GM12875 (cell line): ENCODE results near the gene TMEM233.
"Not testable (repeated sequence)": the region's sequence is repeated elsewhere in the genome, so short reads cannot be mapped to it uniquely, and the experiment has no call there.

Source experiments
- H3K4me3 ChIP-seq: one replicate; pipeline ENCODE4 v1.5.1; 2011; ENCODE audit warnings: low read depth, low read length, control low read depth
- CTCF ChIP-seq: IDR thresholded peaks from 2 replicates; pipeline ENCODE4 v1.5.1; 2011; ENCODE audit warnings: low read depth, mild to moderate bottlenecking, control low read depth, inconsistent platforms, low read length, moderate library complexity, borderline replicate concordance; ENCODE audit not compliant: insufficient read depth

TMEM233 gene

GRCh38 chr12:119631930-119632678 is 38.5 kb downstream of the TMEM233 start:
- H3K4me3 ChIP-seq, result no peak overlapping the region
- no peak for TF ChIP-seq CTCF

GRCh38 chr12:119634743-119635142 is 41.2 kb downstream of the TMEM233 start:
- H3K4me3 ChIP-seq, result no peak overlapping the region
- TF ChIP-seq CTCF, result no peak

- H3K4me3 ChIP-seq, result no peak overlapping the region
- peak; percentile 30; the same call in 1 of the 2 replicates for TF ChIP-seq CTCF
Measured at GRCh38 chr12:119642986-119643385, 49.4 kb downstream of the TMEM233 start.

- no peak for TF ChIP-seq CTCF
- no peak overlapping the region for H3K4me3 ChIP-seq
Measured at GRCh38 chr12:119644930-119645329, 51.4 kb downstream of the TMEM233 start.

- TF ChIP-seq CTCF, result no peak
- H3K4me3 ChIP-seq, result no peak overlapping the region
Measured at GRCh38 chr12:119645535-119646059, 52.0 kb downstream of the TMEM233 start.

GRCh38 chr12:119649202-119649808 is 55.7 kb downstream of the TMEM233 start:
- no peak overlapping the region for H3K4me3 ChIP-seq
- peak; percentile 63; the same call in 1 of the 2 replicates for TF ChIP-seq CTCF

GRCh38 chr12:119652665-119653064 is 59.1 kb downstream of the TMEM233 start:
- no peak overlapping the region for H3K4me3 ChIP-seq

GRCh38 chr12:119657001-119657400 is 63.4 kb downstream of the TMEM233 start:
- not testable (repeated sequence) for H3K4me3 ChIP-seq

More at GRCh38 chr12:119652665-119653064, 59.1 kb downstream of the TMEM233 start:
- TF ChIP-seq CTCF, result no peak

GRCh38 chr12:119658166-119658565 is 64.6 kb downstream of the TMEM233 start:
- H3K4me3 ChIP-seq, result not testable (repeated sequence)
